ENCODE measurements around the gene DEFB131B. TPM values are rescaled to one million over a fixed set of nuclear protein-coding genes. Genes with fewer than 3 reads are reported as not detected.

DEFB131B gene
- total and polyA plus RNA-seq, 9 of the 15 experiments (the other 6 are each of a cell fraction or from before 2014, with no cell fraction given): not detected

- no peak for TF ChIP-seq ZKSCAN3 (CRISPR knock-in tag; IDR thresholded peaks at IDR 0.05)
- TF ChIP-seq AFF4 (CRISPR knock-in tag; IDR thresholded peaks at IDR 0.05): no peak
- no peak for TF ChIP-seq RBM17 (IDR thresholded peaks at IDR 0.05; ENCODE audit: borderline replicate concordance, low read depth, low read length)
- TF ChIP-seq ZNF41 (CRISPR knock-in tag; conservative IDR thresholded peaks at IDR 0.05): no peak
- no peak for TF ChIP-seq ZMIZ1 (IDR thresholded peaks at IDR 0.05; ENCODE audit: low read depth in 2 of 2, low read length in 2 of 2)
- no peak for TF ChIP-seq FOSL1 (tag; conservative IDR thresholded peaks at IDR 0.05)
- TF ChIP-seq ZNF76 (CRISPR knock-in tag; IDR thresholded peaks at IDR 0.05; ENCODE audit: borderline replicate concordance): no peak
- TF ChIP-seq ZNF445 (CRISPR knock-in tag; IDR thresholded peaks at IDR 0.05; ENCODE audit: low read depth): no peak
These were observed 52.4 kb downstream of the DEFB131B start (continued) for GRCh38 chr11:71930556-71931244.

All from K562 (cell line).